GM18909 (cell line): ENCODE results near the gene PSMB3.
A peak's percentile ranks its signal among the peaks of the same experiment; 100 is the strongest.
"Not testable (repeated sequence)": the region's sequence is repeated elsewhere in the genome, so short reads cannot be mapped to it uniquely, and the experiment has no call there.

Experiments used
- ATAC-seq: cut with Tn5 transposase; IDR thresholded peaks from one replicate; pipeline ENCODE4 v1.9.1; 2021; ENCODE audit warnings: mild to moderate bottlenecking; ENCODE audit not compliant: unreplicated experiment, poor library complexity

Gene PSMB3

GRCh38 chr17:38715216-38715943 is 37.2 kb upstream of the PSMB3 start:
- ATAC-seq = no peak

- ATAC-seq = no peak
Observed at GRCh38 chr17:38716368-38717005, 36.1 kb upstream of the PSMB3 start.

- ATAC-seq = no peak
Observed at GRCh38 chr17:38717139-38717745, 35.3 kb upstream of the PSMB3 start.

GRCh38 chr17:38719289-38719942 is 33.1 kb upstream of the PSMB3 start:
- no peak for ATAC-seq

GRCh38 chr17:38719943-38720641 is 32.4 kb upstream of the PSMB3 start:
- ATAC-seq = no peak

GRCh38 chr17:38720941-38721340 is 31.6 kb upstream of the PSMB3 start:
- no peak for ATAC-seq

GRCh38 chr17:38721802-38722201 is 30.7 kb upstream of the PSMB3 start:
- ATAC-seq = no peak

GRCh38 chr17:38724337-38724988 is 28.1 kb upstream of the PSMB3 start:
- no peak for ATAC-seq

- ATAC-seq = no peak
Observed at GRCh38 chr17:38725066-38725465, 27.5 kb upstream of the PSMB3 start.

GRCh38 chr17:38726145-38726544 is 26.4 kb upstream of the PSMB3 start:
- ATAC-seq = not testable (repeated sequence)

GRCh38 chr17:38727736-38728135 is 24.8 kb upstream of the PSMB3 start:
- ATAC-seq = no peak

GRCh38 chr17:38728290-38728831 is 24.2 kb upstream of the PSMB3 start:
- ATAC-seq = no peak

GRCh38 chr17:38729368-38729885 is 23.1 kb upstream of the PSMB3 start:
- ATAC-seq = no peak

- peak; percentile 82 for ATAC-seq
Observed at GRCh38 chr17:38729886-38730525, 22.5 kb upstream of the PSMB3 start, which contains the start of gene CISD3. Gene CISD3, plus strand, starts transcription at chr17:38730341. Its CDS starts 18 bp downstream, at chr17:38730359.

- no peak for ATAC-seq
Observed at GRCh38 chr17:38730526-38731379, 21.8 kb upstream of the PSMB3 start.

- no peak for ATAC-seq
Observed at GRCh38 chr17:38731526-38732294, 20.8 kb upstream of the PSMB3 start.
